Keratinocyte (primary cell): Measurements from ENCODE around the gene GPHB5. TPM values are rescaled to one million over a fixed set of nuclear protein-coding genes. Genes with fewer than 3 reads are reported as not detected.

Experiments used
- DNase-seq: peaks from one replicate; pipeline ENCODE4 v3.0.0-alpha.2; 2011; ENCODE audit warnings: low read depth, missing footprints, low spot score
- FAIRE-seq: peaks from 2 replicates; lab custom pipeline; 2011; peaks lifted over from hg19 to GRCh38; lab: Jason Lieb, UNC
- H2AFZ ChIP-seq: 2 replicates; pipeline ENCODE4 v1.6.0; 2012; ENCODE audit warnings: low read length, control low read depth, inconsistent platforms; ENCODE audit not compliant: control insufficient read depth
- H3K27ac ChIP-seq: 2 replicates; pipeline ENCODE4 v1.5.1; 2011; ENCODE audit warnings: low read length; ENCODE audit not compliant: control insufficient read depth, insufficient read depth
- H3K27me3 ChIP-seq: 3 replicates; pipeline ENCODE4 v1.6.0; 2011; ENCODE audit warnings: low read length; ENCODE audit not compliant: control insufficient read depth, insufficient read depth; ENCODE audit errors: extremely low read depth
- H3K36me3 ChIP-seq, 2 experiments: 2 replicates in 1 of 2; 3 replicates in 1 of 2; pipeline ENCODE4 v1.5.1; 2011; ENCODE audit warnings: low read length in 2 of 2, mild to moderate bottlenecking in 1 of 2; ENCODE audit not compliant: control insufficient read depth in 2 of 2, insufficient read depth in 2 of 2; ENCODE audit errors: extremely low read depth in 1 of 2
- H3K4me1 ChIP-seq: 3 replicates; pipeline ENCODE4 v1.5.1; 2011; ENCODE audit warnings: low read length; ENCODE audit not compliant: control insufficient read depth, insufficient read depth; ENCODE audit errors: extremely low read depth
- H3K4me2 ChIP-seq: 3 replicates; pipeline ENCODE4 v1.6.0; 2011; ENCODE audit warnings: low read depth, low read length; ENCODE audit not compliant: control insufficient read depth, insufficient read depth; ENCODE audit errors: extremely low read depth
- H3K4me3 ChIP-seq, 3 experiments: fragments of 200-600 bp in 1 of 3; sonication (generic) in 1 of 3; 2 replicates in 2 of 3; 3 replicates in 1 of 3; pipeline ENCODE4 v1.5.1; 2011 to 2016; ENCODE audit warnings: low read length in 3 of 3, mild to moderate bottlenecking in 3 of 3, control low read depth in 2 of 3, inconsistent platforms in 1 of 3, low read depth in 1 of 3, mixed read lengths in 1 of 3, mixed run types in 1 of 3, moderate library complexity in 1 of 3; ENCODE audit not compliant: control insufficient read depth in 2 of 3, insufficient read depth in 2 of 3; ENCODE audit errors: extremely low read depth in 1 of 3
- H3K79me2 ChIP-seq: 2 replicates; pipeline ENCODE4 v1.6.0; 2012; ENCODE audit warnings: low read length; ENCODE audit not compliant: control insufficient read depth, insufficient read depth
- H3K9ac ChIP-seq: 3 replicates; pipeline ENCODE4 v1.6.0; 2011; ENCODE audit warnings: low read length; ENCODE audit not compliant: control insufficient read depth, insufficient read depth; ENCODE audit errors: extremely low read depth
- H3K9me1 ChIP-seq: 3 replicates; pipeline ENCODE4 v1.6.0; 2011; ENCODE audit warnings: low read length; ENCODE audit not compliant: control insufficient read depth, insufficient read depth; ENCODE audit errors: extremely low read depth
- H3K9me3 ChIP-seq: 2 replicates; pipeline ENCODE4 v1.5.1; 2012; ENCODE audit warnings: low read depth, low read length; ENCODE audit not compliant: control insufficient read depth
- H4K20me1 ChIP-seq: 3 replicates; pipeline ENCODE4 v1.6.0; 2011; ENCODE audit warnings: low read length; ENCODE audit not compliant: control insufficient read depth, insufficient read depth; ENCODE audit errors: extremely low read depth
- CTCF ChIP-seq, 3 experiments: IDR thresholded peaks in 1 of 3; conservative IDR thresholded peaks in 1 of 3; optimal IDR thresholded peaks in 1 of 3; 2 replicates in 2 of 3; 3 replicates in 1 of 3; pipeline versions ENCODE3 to v1.5.1; 2011; ENCODE audit warnings: low read length in 3 of 3, mild to moderate bottlenecking in 3 of 3, moderate library complexity in 2 of 3, control low read depth in 1 of 3, inconsistent platforms in 1 of 3; ENCODE audit not compliant: insufficient read depth in 2 of 3; ENCODE audit errors: extremely low read depth in 1 of 3
- EZH2 ChIP-seq: IDR thresholded peaks from one replicate; pipeline ENCODE4 v1.6.1; 2012; ENCODE audit warnings: inconsistent platforms, mild to moderate bottlenecking, low read length, moderate library complexity
- dilution Hi-C: fragments of 300-500 bp; cut with MboI; formaldehyde crosslinking; loops from one replicate; pipeline ENCODE4 v1.7.0; 2020; ENCODE audit warnings: low sequenced_read_pairs; ENCODE audit not compliant: extremely low pct_ligation_motif_present
- polyA plus RNA-seq, 5 experiments: library from polyadenylated mRNA; depleted of rRNA in 3 of 5; stranded (reverse) in 3 of 5; stranded (forward) in 1 of 5; unstranded in 1 of 5; fragments of >200 nt; gene quantifications; 1 replicate in 1 of 5; 2 replicates in 3 of 5; 3 replicates in 1 of 5; pipeline versions ENCODE4 v1.2.1 to v1.2.3, GENCODE V29; 2011 to 2012; ENCODE audit warnings: missing spikeins in 2 of 5, low read depth in 1 of 5, low replicate concordance in 1 of 5

Gene GPHB5
- polyA plus RNA-seq, 1 donor (not counting 4 experiments of a cell fraction or from before 2014, with no cell fraction given) = not detected

GRCh38 chr14:63296060-63296563, 22.6 kb downstream of the GPHB5 start:
- H3K9me1 ChIP-seq = no peaks in the 10 kb centered on the region
- FAIRE-seq (no peak), DNase-seq (no peak)
- no peak overlapping the region for H3K9ac ChIP-seq
- H3K4me3 ChIP-seq = no peak overlapping the region
- H3K4me1 ChIP-seq = no peaks in the 10 kb centered on the region
- no peak overlapping the region for H3K4me2 ChIP-seq
- H4K20me1 ChIP-seq = no peaks in the 10 kb centered on the region
- TF ChIP-seq CTCF (optimal IDR thresholded peaks at IDR 0.05 in 1 of 3, IDR thresholded peaks at IDR 0.05 in 1 of 3, conservative IDR thresholded peaks at IDR 0.05 in 1 of 3; ENCODE audit: extremely low read depth in 1 of 3, insufficient read depth in 2 of 3, low read length in 3 of 3) = no peak
- no peak for TF ChIP-seq EZH2
- H3K27me3 ChIP-seq = peaks cover 3% of the 10 kb centered on the region
- dilution Hi-C loops = no loop called here
- no peaks in the 10 kb centered on the region for H3K9me3 ChIP-seq
- H2AFZ ChIP-seq = no peak overlapping the region
- H3K36me3 ChIP-seq = no peaks in the 10 kb centered on the region
- H3K27ac ChIP-seq = no peak overlapping the region
- no peaks in the 10 kb centered on the region for H3K79me2 ChIP-seq

- H2AFZ ChIP-seq = no peak overlapping the region
- no peaks in the 10 kb centered on the region for H4K20me1 ChIP-seq
- no peaks in the 10 kb centered on the region for H3K79me2 ChIP-seq
- H3K27ac ChIP-seq = no peak overlapping the region
- H3K9ac ChIP-seq = no peak overlapping the region
- dilution Hi-C loops = no loop called here
- no peak overlapping the region for H3K4me3 ChIP-seq
- DNase-seq (no peak), FAIRE-seq (no peak)
- H3K4me1 ChIP-seq = no peaks in the 10 kb centered on the region
- H3K36me3 ChIP-seq = no peaks in the 10 kb centered on the region
- no peaks in the 10 kb centered on the region for H3K9me1 ChIP-seq
- no peak overlapping the region for H3K4me2 ChIP-seq
- peaks cover 3% of the 10 kb centered on the region for H3K27me3 ChIP-seq
- TF ChIP-seq EZH2 (no peak), CTCF (optimal IDR thresholded peaks at IDR 0.05 in 1 of 3, IDR thresholded peaks at IDR 0.05 in 1 of 3, conservative IDR thresholded peaks at IDR 0.05 in 1 of 3; ENCODE audit: extremely low read depth in 1 of 3, insufficient read depth in 2 of 3, low read length in 3 of 3) (no peak)
- H3K9me3 ChIP-seq = no peaks in the 10 kb centered on the region
Observed at GRCh38 chr14:63295231-63295685, 23.5 kb downstream of the GPHB5 start.
